ENCODE results near the gene RUNX2. TPM values are rescaled to one million over a fixed set of nuclear protein-coding genes. Genes with fewer than 3 reads are reported as not detected.

The RUNX2 gene
- total RNA-seq, 2 experiments from 2014 or later: 0.27 to 0.44 TPM

DNA sequence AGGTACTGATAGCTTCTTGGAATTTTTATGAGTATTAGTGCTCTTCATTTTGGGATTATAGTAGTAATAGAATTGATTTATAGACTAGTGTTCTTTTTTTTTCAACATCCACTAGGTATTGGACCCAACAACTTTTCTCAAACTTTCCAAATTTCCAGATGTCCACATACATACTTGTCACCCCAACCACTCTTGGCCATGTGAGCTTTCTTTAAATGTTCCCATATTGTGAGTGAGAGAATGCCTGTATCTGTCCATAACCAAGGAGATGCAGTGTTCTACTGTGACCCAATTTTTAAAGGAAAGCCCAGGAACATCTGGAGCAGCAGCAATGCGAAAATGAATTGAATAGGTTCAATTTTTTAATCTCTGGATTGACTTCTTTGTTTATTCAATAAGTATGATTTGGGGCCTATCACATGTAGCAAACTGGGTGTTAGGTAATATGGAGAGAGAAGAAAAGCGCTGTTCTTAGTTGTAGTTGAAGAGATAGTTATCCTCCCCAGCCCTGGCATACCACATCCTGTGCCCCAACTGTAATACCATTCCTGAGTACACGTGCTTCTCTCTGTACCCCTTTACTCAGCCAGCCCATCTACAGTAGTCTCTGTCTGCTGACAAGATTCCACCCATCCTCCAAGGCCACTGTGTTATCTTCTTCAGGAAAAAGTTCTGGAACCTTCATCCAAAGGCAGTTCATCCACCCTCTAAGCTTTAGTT, 166.4 kb downstream of the RUNX2 start:
- intact Hi-C loops (cut with micrococcal nuclease; ENCODE audit: unreplicated experiment): no loop called here
- H3K4me3 ChIP-seq (ENCODE audit: low read depth, low read length, poor library complexity, severe bottlenecking): no peak overlapping the region
- no peak for DNase-seq (ENCODE audit: low spot score)
- POLR2A ChIA-PET: interaction anchor here (0.7 kb wide), 1 partner anchor 944 kb away, joined by 3 read pairs; no protein-coding TSS in a partner anchor
- no peaks in the 10 kb centered on the region for H3K9me2 ChIP-seq (ENCODE audit: insufficient read depth, low read length)
- no peak overlapping the region for H3K4me2 ChIP-seq (ENCODE audit: low read length)
- no peaks in the 10 kb centered on the region for H3K9me3 ChIP-seq (ENCODE audit: low read length)
- H4K20me1 ChIP-seq (ENCODE audit: insufficient read depth, low read length): no peaks in the 10 kb centered on the region
- H3K4me1 ChIP-seq (ENCODE audit: insufficient read depth, low read length, poor library complexity, severe bottlenecking): no peaks in the 10 kb centered on the region
- H2AFZ ChIP-seq (ENCODE audit: low read length): no peak overlapping the region
- CTCF ChIA-PET (ENCODE audit: unreplicated experiment): no interaction called here
- no peaks in the 10 kb centered on the region for H3K79me2 ChIP-seq (ENCODE audit: insufficient read depth, low read depth, low read length)
- TF ChIP-seq, protein P1, sequence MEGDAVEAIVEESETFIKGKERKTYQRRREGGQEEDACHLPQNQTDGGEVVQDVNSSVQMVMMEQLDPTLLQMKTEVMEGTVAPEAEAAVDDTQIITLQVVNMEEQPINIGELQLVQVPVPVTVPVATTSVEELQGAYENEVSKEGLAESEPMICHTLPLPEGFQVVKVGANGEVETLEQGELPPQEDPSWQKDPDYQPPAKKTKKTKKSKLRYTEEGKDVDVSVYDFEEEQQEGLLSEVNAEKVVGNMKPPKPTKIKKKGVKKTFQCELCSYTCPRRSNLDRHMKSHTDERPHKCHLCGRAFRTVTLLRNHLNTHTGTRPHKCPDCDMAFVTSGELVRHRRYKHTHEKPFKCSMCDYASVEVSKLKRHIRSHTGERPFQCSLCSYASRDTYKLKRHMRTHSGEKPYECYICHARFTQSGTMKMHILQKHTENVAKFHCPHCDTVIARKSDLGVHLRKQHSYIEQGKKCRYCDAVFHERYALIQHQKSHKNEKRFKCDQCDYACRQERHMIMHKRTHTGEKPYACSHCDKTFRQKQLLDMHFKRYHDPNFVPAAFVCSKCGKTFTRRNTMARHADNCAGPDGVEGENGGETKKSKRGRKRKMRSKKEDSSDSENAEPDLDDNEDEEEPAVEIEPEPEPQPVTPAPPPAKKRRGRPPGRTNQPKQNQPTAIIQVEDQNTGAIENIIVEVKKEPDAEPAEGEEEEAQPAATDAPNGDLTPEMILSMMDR (conservative IDR thresholded peaks at IDR 0.05; ENCODE audit: low read length): no peak
- TF ChIP-seq EZH2phosphoT487 (IDR thresholded peaks at IDR 0.05; ENCODE audit: borderline replicate concordance, low read depth, low read length): no peak
- no peak overlapping the region for H3K27ac ChIP-seq (ENCODE audit: low read depth, low read length, poor library complexity, severe bottlenecking)
- no peaks in the 10 kb centered on the region for H3K36me3 ChIP-seq (ENCODE audit: insufficient read depth, low read length)
- BruUV-seq (replicated peaks): no TSS peak

DNA sequence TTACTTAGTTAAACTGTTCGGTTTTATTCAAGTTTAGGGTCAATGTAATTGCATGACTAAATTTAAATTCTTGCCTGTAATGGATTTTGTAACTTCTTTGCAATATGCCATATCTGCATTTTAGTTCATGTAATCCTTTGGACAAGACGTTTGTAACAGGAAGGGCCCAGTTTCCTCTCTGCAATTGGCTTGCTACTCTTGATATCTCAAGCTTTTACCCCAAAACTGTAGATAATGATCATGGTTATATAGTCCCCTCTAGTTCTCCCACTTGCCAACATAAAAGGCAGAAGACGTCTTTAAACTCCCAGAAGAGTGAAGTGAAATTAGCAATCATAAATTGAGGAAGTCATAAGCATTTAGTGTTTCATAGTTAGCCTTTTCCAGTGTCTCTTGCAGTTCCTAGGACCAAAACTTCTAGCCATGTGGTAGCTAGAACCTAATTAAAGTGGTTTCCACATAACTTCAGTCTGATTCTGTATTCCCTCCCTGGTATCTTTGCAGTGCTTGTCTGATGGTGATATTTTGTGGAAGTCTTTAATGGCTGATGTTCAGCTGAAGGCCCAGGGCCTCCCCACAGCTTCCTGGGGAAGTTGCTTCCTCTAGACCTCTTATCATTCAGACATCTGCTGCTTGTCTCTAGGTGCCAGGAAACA, 167.4 kb downstream of the RUNX2 start:
- H3K9me2 ChIP-seq (ENCODE audit: insufficient read depth, low read length): no peaks in the 10 kb centered on the region
- H4K20me1 ChIP-seq (ENCODE audit: insufficient read depth, low read length): no peaks in the 10 kb centered on the region
- no TSS peak for BruUV-seq (replicated peaks)
- H3K36me3 ChIP-seq (ENCODE audit: insufficient read depth, low read length): no peaks in the 10 kb centered on the region
- H3K79me2 ChIP-seq (ENCODE audit: insufficient read depth, low read depth, low read length): no peaks in the 10 kb centered on the region
- no peak overlapping the region for H3K4me3 ChIP-seq (ENCODE audit: low read depth, low read length, poor library complexity, severe bottlenecking)
- no peak overlapping the region for H3K4me2 ChIP-seq (ENCODE audit: low read length)
- H3K27ac ChIP-seq (ENCODE audit: low read depth, low read length, poor library complexity, severe bottlenecking): no peak overlapping the region
- no peak for DNase-seq (ENCODE audit: low spot score)
- ChIA-PET POLR2A (interaction anchor here (0.7 kb wide), 1 partner anchor 945 kb away, joined by 3 read pairs; no protein-coding TSS in a partner anchor), CTCF (ENCODE audit: unreplicated experiment) (no interaction called here)
- intact Hi-C loops (cut with micrococcal nuclease; ENCODE audit: unreplicated experiment): no loop called here
- H3K9me3 ChIP-seq (ENCODE audit: low read length): no peaks in the 10 kb centered on the region
- no peak overlapping the region for H2AFZ ChIP-seq (ENCODE audit: low read length)
- no peak for TF ChIP-seq EZH2phosphoT487 (IDR thresholded peaks at IDR 0.05; ENCODE audit: borderline replicate concordance, low read depth, low read length)
- TF ChIP-seq, protein P1 (conservative IDR thresholded peaks at IDR 0.05; ENCODE audit: low read length): no peak
- H3K4me1 ChIP-seq (ENCODE audit: insufficient read depth, low read length, poor library complexity, severe bottlenecking): no peaks in the 10 kb centered on the region

DNA sequence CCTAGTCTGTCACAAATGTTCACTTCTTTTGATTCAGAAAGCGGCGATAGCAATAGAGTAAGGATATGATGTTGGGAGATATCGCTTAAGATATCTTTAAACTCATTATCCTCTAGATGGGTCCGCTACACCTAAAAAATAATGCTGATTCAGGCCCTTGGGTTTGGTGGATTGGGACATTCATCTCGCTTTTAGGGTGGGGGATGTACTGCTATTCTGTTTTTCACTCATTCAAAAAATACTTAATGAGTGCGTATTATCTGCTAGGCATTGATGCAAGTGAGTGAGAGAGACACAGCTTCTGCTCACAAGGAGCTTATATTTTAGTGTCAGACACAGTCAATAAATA, 167.9 kb downstream of the RUNX2 start:
- Histone ChIP-seq H3K4me2 (ENCODE audit: low read length) (no peak overlapping the region), H3K4me1 (ENCODE audit: insufficient read depth, low read length, poor library complexity, severe bottlenecking) (no peaks in the 10 kb centered on the region)

More for the DNA sequence above, 167.9 kb downstream of the RUNX2 start:
- no peaks in the 10 kb centered on the region for H3K79me2 ChIP-seq (ENCODE audit: insufficient read depth, low read depth, low read length)
- no peaks in the 10 kb centered on the region for H3K36me3 ChIP-seq (ENCODE audit: insufficient read depth, low read length)
- no peaks in the 10 kb centered on the region for H3K9me2 ChIP-seq (ENCODE audit: insufficient read depth, low read length)
- CTCF ChIA-PET (ENCODE audit: unreplicated experiment): no interaction called here
- H3K27ac ChIP-seq (ENCODE audit: low read depth, low read length, poor library complexity, severe bottlenecking): no peak overlapping the region
- H3K4me3 ChIP-seq (ENCODE audit: low read depth, low read length, poor library complexity, severe bottlenecking): no peak overlapping the region
- DNase-seq (ENCODE audit: low spot score): no peak
- H2AFZ ChIP-seq (ENCODE audit: low read length): no peak overlapping the region
- TF ChIP-seq EZH2phosphoT487 (IDR thresholded peaks at IDR 0.05; ENCODE audit: borderline replicate concordance, low read depth, low read length): no peak
- TF ChIP-seq, protein P1 (conservative IDR thresholded peaks at IDR 0.05; ENCODE audit: low read length): no peak
- H3K9me3 ChIP-seq (ENCODE audit: low read length): no peaks in the 10 kb centered on the region
- intact Hi-C loops (cut with micrococcal nuclease; ENCODE audit: unreplicated experiment): no loop called here
- H4K20me1 ChIP-seq (ENCODE audit: insufficient read depth, low read length): no peaks in the 10 kb centered on the region
- no TSS peak for BruUV-seq (replicated peaks)
- POLR2A ChIA-PET: no interaction called here

Measured in OCI-LY7 (cell line).